Stimulated activated naive CD8-positive, alpha-beta T cell treated with anti-CD3 and anti-CD28 coated beads, Interleukin-15, Interleukin-2, amounts not matched to agents 100 ng/mL and 50 ng/mL, for 24 hours (primary cell): ENCODE results near the gene TXNL4A.
"Not testable (repeated sequence)": the region's sequence is repeated elsewhere in the genome, so short reads cannot be mapped to it uniquely, and the experiment has no call there.

ENCODE experiments used
- H3K27ac Mint-ChIP-seq: one replicate; pipeline ENCODE4 v1.8.0; 2021; ENCODE audit warnings: mild to moderate bottlenecking, mixed read lengths
- H3K27me3 Mint-ChIP-seq: one replicate; pipeline ENCODE4 v1.8.0; 2021; ENCODE audit warnings: mixed read lengths
- H3K36me3 Mint-ChIP-seq: one replicate; pipeline ENCODE4 v1.8.0; 2021; ENCODE audit warnings: low read depth, mixed read lengths
- H3K4me1 Mint-ChIP-seq: one replicate; pipeline ENCODE4 v1.8.0; 2021; ENCODE audit warnings: low read depth, mixed read lengths
- H3K4me3 Mint-ChIP-seq: one replicate; pipeline ENCODE4 v1.8.0; 2021; ENCODE audit warnings: mild to moderate bottlenecking, mixed read lengths
- H3K9me3 Mint-ChIP-seq: one replicate; pipeline ENCODE4 v1.8.0; 2021; ENCODE audit warnings: mixed read lengths

The TXNL4A gene, protein sequence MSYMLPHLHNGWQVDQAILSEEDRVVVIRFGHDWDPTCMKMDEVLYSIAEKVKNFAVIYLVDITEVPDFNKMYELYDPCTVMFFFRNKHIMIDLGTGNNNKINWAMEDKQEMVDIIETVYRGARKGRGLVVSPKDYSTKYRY

GRCh38 chr18:79988451-79989194 lies at the start of gene TXNL4A:
Gene TXNL4A (minus strand): TSS chr18:79988563. CDS start chr18:79988392, 171 bp downstream.
- peak within 1 kb of the TSS; percentile 96 for H3K27ac Mint-ChIP-seq
- no peaks in the 10 kb centered on the region for H3K27me3 Mint-ChIP-seq
- peaks cover 35% of the 10 kb centered on the region for H3K36me3 Mint-ChIP-seq
- no peaks in the 10 kb centered on the region for H3K9me3 Mint-ChIP-seq
- peak within 1 kb of the TSS; percentile 96 for H3K4me3 Mint-ChIP-seq
- peaks cover 38% of the 10 kb centered on the region for H3K4me1 Mint-ChIP-seq

GRCh38 chr18:80037300-80037699 lies 48.9 kb upstream of the TXNL4A start:
- H3K4me1 Mint-ChIP-seq, result peaks cover 29% of the 10 kb centered on the region
- H3K36me3 Mint-ChIP-seq, result peaks cover 52% of the 10 kb centered on the region
- no peaks in the 10 kb centered on the region for H3K9me3 Mint-ChIP-seq
- no peak overlapping the region for H3K4me3 Mint-ChIP-seq
- no peak overlapping the region for H3K27ac Mint-ChIP-seq
- H3K27me3 Mint-ChIP-seq, result no peaks in the 10 kb centered on the region

DNA sequence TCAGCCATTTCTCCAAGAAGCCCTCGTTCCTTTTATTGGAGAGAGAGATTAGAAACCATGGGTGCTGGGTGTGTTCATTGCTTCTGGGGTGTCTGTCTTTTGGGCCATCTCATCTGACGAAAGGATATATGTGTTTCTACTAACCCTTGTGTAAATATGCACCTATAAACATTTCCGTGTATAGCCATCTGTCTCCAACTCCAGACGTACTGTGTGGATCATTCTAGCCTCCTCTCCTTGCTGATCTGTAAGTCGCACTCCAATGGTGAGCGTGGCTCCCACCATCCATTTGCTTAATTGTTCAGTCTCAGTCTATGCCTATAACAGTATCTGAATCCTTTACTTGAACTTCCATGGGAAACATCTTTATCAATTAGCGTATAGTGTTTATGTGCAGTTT lies 47.6 kb upstream of the TXNL4A start:
- H3K27ac Mint-ChIP-seq, result no peak overlapping the region
- H3K4me1 Mint-ChIP-seq, result peaks cover 29% of the 10 kb centered on the region
- H3K4me3 Mint-ChIP-seq, result peak overlapping the region; percentile 93

GRCh38 chr18:80034852-80035406 lies 46.6 kb upstream of the TXNL4A start:
- Mint-ChIP-seq H3K4me1 (peaks cover 29% of the 10 kb centered on the region), H3K36me3 (peaks cover 33% of the 10 kb centered on the region), H3K9me3 (no peaks in the 10 kb centered on the region), H3K4me3 (peak overlapping the region; percentile 93), H3K27ac (peak overlapping the region; percentile 90), H3K27me3 (no peaks in the 10 kb centered on the region)

More for the DNA sequence above, 47.6 kb upstream of the TXNL4A start:
- no peaks in the 10 kb centered on the region for H3K9me3 Mint-ChIP-seq
- H3K36me3 Mint-ChIP-seq, result peaks cover 42% of the 10 kb centered on the region
- no peaks in the 10 kb centered on the region for H3K27me3 Mint-ChIP-seq

DNA sequence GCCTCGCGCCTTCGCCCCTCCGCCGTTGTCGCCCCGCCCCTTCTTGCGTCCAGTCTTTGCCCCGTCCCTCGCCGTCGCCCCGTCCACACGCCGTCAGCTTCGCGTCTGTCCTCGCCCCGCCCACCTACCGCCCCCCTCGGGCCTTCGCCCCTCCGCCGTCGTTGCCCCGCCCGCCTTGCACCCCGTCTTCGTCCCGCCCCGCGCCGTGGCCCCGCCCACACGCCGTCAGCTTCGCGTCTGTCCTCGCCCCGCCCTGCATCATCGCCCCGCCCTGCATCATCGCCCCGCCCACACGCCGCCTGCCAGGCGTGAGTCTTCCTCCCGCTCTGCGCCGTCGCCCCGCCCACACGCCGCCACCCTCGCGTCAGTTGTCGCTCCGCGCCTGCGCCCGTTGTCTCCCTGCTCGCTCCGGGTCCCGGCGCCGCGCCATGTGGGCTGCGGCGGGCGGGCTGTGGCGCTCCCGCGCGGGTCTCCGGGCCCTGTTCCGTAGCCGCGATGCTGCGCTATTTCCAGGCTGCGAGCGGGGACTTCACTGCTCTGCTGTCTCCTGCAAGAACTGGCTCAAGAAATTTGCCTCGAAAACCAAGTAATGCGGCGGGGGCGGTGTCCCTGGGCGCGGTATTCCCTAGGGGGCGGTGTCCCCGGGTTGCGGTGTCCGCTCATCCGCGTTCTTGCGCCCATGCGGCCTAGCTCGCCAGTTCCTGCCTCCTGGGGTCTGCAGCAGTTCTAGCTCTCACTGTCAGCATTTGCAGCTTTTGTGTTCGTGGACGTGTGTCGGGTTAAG lies 45.9 kb upstream of the TXNL4A start, which contains the start of gene RBFA:
Gene RBFA (plus strand): TSS at position 367 of the 784 bp plus-strand sequence. CDS start 62 bp downstream, at position 429.
- Mint-ChIP-seq H3K27me3 (no peaks in the 10 kb centered on the region), H3K4me1 (peaks cover 29% of the 10 kb centered on the region), H3K9me3 (no peaks in the 10 kb centered on the region), H3K27ac (peak within 1 kb of the TSS; percentile 90), H3K36me3 (peaks cover 27% of the 10 kb centered on the region), H3K4me3 (peak within 1 kb of the TSS; percentile 93)

GRCh38 chr18:80033181-80034067 lies 45.1 kb upstream of the TXNL4A start:
- peaks cover 29% of the 10 kb centered on the region for H3K4me1 Mint-ChIP-seq
- no peaks in the 10 kb centered on the region for H3K27me3 Mint-ChIP-seq

DNA sequence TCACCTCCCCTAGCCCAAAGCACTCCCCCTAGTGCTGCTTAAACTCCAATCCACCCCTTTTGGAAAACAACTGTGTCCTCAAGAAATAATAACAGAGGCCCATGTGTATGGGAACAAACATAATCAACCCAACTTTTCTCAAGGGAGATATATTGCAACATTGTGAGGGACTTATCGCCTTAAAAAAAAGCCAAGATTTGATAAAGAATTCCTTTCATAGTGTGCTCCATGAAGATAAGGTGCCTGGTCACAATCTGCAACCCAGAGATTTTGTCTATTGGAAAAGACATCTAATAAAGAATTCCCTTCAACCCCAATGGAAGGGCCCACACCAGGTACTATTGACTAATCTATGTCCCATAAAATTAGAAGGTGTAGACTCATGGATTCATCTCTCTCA lies 41.3 kb upstream of the TXNL4A start:
- Mint-ChIP-seq H3K9me3 (peaks cover 20% of the 10 kb centered on the region), H3K27ac (no peak overlapping the region), H3K36me3 (peaks cover 34% of the 10 kb centered on the region), H3K4me1 (peaks cover 10% of the 10 kb centered on the region), H3K27me3 (no peaks in the 10 kb centered on the region), H3K4me3 (no peak overlapping the region)

More at GRCh38 chr18:80033181-80034067, 45.1 kb upstream of the TXNL4A start:
- H3K4me3 Mint-ChIP-seq, result peak overlapping the region; percentile 93
- peak overlapping the region; percentile 90 for H3K27ac Mint-ChIP-seq
- H3K9me3 Mint-ChIP-seq, result no peaks in the 10 kb centered on the region
- H3K36me3 Mint-ChIP-seq, result peaks cover 19% of the 10 kb centered on the region

DNA sequence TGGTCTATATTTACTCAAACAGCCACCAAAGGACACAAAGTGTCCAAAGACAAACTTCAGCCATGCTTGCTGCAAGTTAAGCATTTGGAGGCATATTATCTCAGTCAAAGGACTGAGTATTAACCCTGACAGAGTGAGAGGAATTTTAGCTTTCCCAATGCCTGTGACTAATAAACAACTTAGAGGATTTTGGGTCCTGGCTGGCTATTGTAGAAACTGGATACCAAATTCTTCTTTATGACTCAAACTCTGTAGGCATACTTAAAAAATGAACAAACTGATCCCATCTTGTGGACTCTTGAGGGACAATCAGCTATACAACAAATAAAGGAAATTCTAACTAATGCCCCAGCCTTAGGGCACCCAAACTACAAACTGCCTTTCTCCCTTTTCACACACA lies 39.4 kb upstream of the TXNL4A start:
- not testable (repeated sequence) for H3K27ac Mint-ChIP-seq, H3K4me1 Mint-ChIP-seq
- peaks cover 48% of the 10 kb centered on the region for H3K36me3 Mint-ChIP-seq

DNA sequence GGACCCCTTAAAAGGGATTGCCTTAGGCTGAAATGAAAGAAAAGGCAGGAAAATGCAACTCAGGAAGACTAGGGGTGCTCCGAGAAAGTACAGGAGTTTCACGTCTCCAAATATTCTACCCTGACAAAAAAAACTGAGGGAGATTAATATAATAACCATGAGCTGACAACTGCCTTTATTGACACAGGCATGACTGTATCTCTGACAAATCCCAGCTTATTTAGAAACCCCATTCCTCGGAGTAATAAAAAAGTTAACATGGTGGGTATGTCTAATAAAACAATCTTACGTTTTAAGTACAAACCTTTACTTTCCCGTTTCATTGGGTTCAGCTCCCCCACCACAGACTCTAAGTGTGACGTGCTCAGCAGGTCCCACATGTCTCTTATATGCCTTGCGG lies 38.0 kb upstream of the TXNL4A start:
- Mint-ChIP-seq H3K27ac (no peak overlapping the region), H3K9me3 (peaks cover 37% of the 10 kb centered on the region), H3K27me3 (no peaks in the 10 kb centered on the region), H3K4me3 (no peak overlapping the region), H3K4me1 (no peaks in the 10 kb centered on the region), H3K36me3 (peaks cover 60% of the 10 kb centered on the region)

More for the DNA sequence above, 39.4 kb upstream of the TXNL4A start:
- not testable (repeated sequence) for H3K4me3 Mint-ChIP-seq, H3K27me3 Mint-ChIP-seq
- peaks cover 32% of the 10 kb centered on the region for H3K9me3 Mint-ChIP-seq

GRCh38 chr18:80023173-80023572 lies 34.8 kb upstream of the TXNL4A start:
- Mint-ChIP-seq H3K36me3 (peaks cover 69% of the 10 kb centered on the region), H3K4me1 (no peaks in the 10 kb centered on the region)

DNA sequence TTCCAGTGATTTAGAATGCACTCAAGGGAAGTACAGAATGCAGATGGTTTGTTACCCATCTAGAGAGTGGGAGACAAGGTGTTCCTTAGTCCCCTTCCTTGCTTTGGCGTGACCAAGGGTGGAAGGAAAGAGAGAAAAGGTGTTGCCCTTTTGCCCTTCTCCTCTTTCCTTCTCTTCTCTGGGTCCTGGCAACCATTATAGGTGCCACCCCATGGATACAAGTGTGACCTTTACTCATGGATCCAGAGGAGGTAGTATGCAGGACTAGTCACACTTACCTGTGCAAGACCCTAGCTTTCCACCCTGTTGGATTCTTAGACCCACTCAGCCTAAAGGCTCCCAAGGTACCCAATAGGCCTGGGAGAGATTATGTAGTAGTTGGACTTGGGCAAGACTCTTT lies 34.2 kb upstream of the TXNL4A start:
- H3K27me3 Mint-ChIP-seq, result no peaks in the 10 kb centered on the region
- peaks cover 51% of the 10 kb centered on the region for H3K9me3 Mint-ChIP-seq
- H3K36me3 Mint-ChIP-seq, result peaks cover 68% of the 10 kb centered on the region
- H3K4me1 Mint-ChIP-seq, result no peaks in the 10 kb centered on the region
- H3K4me3 Mint-ChIP-seq, result no peak overlapping the region
- no peak overlapping the region for H3K27ac Mint-ChIP-seq

More at GRCh38 chr18:80023173-80023572, 34.8 kb upstream of the TXNL4A start:
- Mint-ChIP-seq H3K27ac (no peak overlapping the region), H3K9me3 (peaks cover 47% of the 10 kb centered on the region), H3K4me3 (no peak overlapping the region), H3K27me3 (no peaks in the 10 kb centered on the region)

- no peak overlapping the region for H3K27ac Mint-ChIP-seq
- H3K9me3 Mint-ChIP-seq, result peaks cover 29% of the 10 kb centered on the region
- H3K4me3 Mint-ChIP-seq, result no peak overlapping the region
- no peaks in the 10 kb centered on the region for H3K27me3 Mint-ChIP-seq
- H3K4me1 Mint-ChIP-seq, result no peaks in the 10 kb centered on the region
- H3K36me3 Mint-ChIP-seq, result peaks cover 16% of the 10 kb centered on the region
These were observed 24.4 kb upstream of the TXNL4A start for GRCh38 chr18:80012714-80013113.

- Mint-ChIP-seq H3K9me3 (peaks cover 29% of the 10 kb centered on the region), H3K36me3 (peaks cover 19% of the 10 kb centered on the region)
- H3K4me3 Mint-ChIP-seq, H3K4me1 Mint-ChIP-seq, H3K27ac Mint-ChIP-seq, H3K27me3 Mint-ChIP-seq: not testable (repeated sequence)
These were observed 23.3 kb upstream of the TXNL4A start for GRCh38 chr18:80011496-80012137.

GRCh38 chr18:80010551-80010906 lies 22.2 kb upstream of the TXNL4A start:
- Mint-ChIP-seq H3K9me3 (peaks cover 29% of the 10 kb centered on the region), H3K4me3 (no peak overlapping the region), H3K36me3 (peaks cover 19% of the 10 kb centered on the region), H3K27me3 (no peaks in the 10 kb centered on the region), H3K27ac (no peak overlapping the region), H3K4me1 (no peaks in the 10 kb centered on the region)
